ENCODE measurements around the gene CSTB.

The CSTB gene

GRCh38 chr21:43772425-43772821 lies 3.7 kb downstream of the CSTB start:
- DNase-seq (ENCODE audit: low read depth): no peak
- no peak for TF ChIP-seq CTCF (IDR thresholded peaks at IDR 0.05; ENCODE audit: control insufficient read depth, insufficient read depth, low read depth, low read length, missing control alignments)
- H3K4me3 ChIP-seq (ENCODE audit: control insufficient read depth, low read depth, low read length): no peak overlapping the region

GRCh38 chr21:43771698-43772424 lies 4.2 kb downstream of the CSTB start:
- DNase-seq (ENCODE audit: low read depth): no peak
- no peak for TF ChIP-seq CTCF (IDR thresholded peaks at IDR 0.05; ENCODE audit: control insufficient read depth, insufficient read depth, low read depth, low read length, missing control alignments)
- H3K4me3 ChIP-seq (ENCODE audit: control insufficient read depth, low read depth, low read length): no peak overlapping the region

DNA sequence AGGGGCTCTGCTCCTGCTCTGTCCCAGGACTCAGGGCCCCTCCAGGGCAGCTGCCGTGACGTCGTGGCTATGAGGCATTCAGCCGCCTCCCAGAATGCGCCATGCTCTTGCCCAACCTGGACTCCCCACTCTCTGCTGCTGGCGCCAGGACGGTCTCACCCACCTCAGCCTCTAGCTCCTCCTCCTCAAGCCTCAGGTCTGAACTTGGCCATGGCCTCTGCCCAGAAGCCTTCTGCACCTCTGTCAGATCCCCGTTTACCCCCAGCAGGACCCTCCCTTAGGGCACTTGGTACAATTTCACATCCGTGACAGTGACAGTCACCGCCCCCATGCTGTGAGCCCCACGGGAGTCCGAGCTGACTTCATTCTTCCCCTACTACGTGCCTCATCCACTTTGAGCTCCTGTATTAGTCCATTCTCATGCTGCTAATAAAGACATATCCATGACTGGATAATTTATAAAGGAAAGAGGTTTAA lies 4.9 kb downstream of the CSTB start:
- DNase-seq (ENCODE audit: low read depth): no peak
- no peak for TF ChIP-seq CTCF (IDR thresholded peaks at IDR 0.05; ENCODE audit: control insufficient read depth, insufficient read depth, low read depth, low read length, missing control alignments)
- no peak overlapping the region for H3K4me3 ChIP-seq (ENCODE audit: control insufficient read depth, low read depth, low read length)

DNA sequence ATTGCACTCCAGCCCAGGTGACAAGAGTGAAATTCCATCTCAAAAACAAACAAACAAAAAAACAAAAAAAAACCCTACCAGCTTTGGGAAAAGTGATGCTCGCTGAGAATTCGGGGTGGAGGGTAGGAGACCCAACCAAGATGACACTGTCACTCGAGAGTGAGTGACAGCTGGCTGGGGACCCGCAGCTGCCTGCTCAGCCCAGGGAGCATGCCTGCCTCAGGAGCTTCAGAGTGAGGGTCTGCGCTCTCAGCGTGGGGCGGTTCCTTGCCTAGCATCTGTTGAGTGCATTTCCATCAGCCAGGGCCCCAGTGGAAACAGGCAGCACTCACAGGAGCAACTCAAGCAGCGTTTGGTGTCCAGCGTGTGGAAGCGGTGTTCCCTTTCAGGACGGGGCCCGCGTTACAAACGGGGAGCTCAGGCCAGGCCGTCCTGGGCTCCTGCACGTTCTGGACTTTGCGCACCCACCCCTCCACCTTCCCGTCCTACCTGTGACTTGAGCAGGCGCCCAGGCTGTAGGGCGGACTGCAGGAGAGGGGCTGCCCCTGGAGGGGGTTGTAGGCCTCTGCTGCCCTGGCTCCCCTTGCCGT lies 5.9 kb downstream of the CSTB start:
- no peak overlapping the region for H3K4me3 ChIP-seq (ENCODE audit: control insufficient read depth, low read depth, low read length)
- DNase-seq (ENCODE audit: low read depth): no peak
- TF ChIP-seq CTCF (IDR thresholded peaks at IDR 0.05; ENCODE audit: control insufficient read depth, insufficient read depth, low read depth, low read length, missing control alignments): no peak

DNA sequence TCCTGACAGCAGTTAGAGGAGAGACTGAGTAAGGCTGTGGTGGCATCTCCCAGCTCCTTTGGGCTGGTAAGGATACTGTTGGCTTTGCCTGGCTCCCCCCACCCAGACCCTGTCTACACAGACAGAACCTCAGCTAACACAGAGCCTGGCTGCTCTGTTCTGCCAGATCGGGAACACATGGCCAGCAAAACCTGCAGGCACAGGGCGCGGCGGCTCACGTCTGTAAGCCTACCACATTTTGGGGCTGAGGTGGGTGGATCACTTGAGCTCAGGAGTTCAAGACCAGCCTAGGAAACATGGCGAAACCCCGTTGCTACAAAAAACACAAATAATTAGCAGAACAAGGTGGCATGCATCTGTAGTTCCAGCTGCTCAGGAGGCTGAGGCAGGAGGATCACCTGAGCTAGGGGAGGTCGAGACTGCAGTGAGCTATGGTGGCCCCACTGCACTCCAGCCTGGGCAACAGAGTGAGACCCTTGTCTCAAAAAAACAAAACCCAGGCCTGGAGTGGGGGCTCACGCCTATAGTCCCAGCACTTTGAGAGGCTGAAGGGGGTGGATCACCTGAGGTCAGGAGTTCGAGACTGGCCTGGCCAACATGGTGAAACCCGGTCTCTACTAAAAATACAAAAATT lies 6.7 kb downstream of the CSTB start:
- H3K4me3 ChIP-seq (ENCODE audit: control insufficient read depth, low read depth, low read length): no peak overlapping the region
- no peak for TF ChIP-seq CTCF (IDR thresholded peaks at IDR 0.05; ENCODE audit: control insufficient read depth, insufficient read depth, low read depth, low read length, missing control alignments)
- DNase-seq (ENCODE audit: low read depth): no peak

- TF ChIP-seq CTCF (IDR thresholded peaks at IDR 0.05; ENCODE audit: control insufficient read depth, insufficient read depth, low read depth, low read length, missing control alignments): no peak
- no peak for DNase-seq (ENCODE audit: low read depth)
- H3K4me3 ChIP-seq (ENCODE audit: control insufficient read depth, low read depth, low read length): no peak overlapping the region
Measured at GRCh38 chr21:43768868-43769167, 7.3 kb downstream of the CSTB start.

Data from AG09309 (cell line).